GM21717 (cell line): ENCODE measurements around the gene CACNB1.

Source experiments
- ATAC-seq: cut with Tn5 transposase; IDR thresholded peaks from one replicate; pipeline ENCODE4 v1.9.1; 2021; ENCODE audit warnings: mild to moderate bottlenecking, moderate library complexity; ENCODE audit not compliant: unreplicated experiment

CACNB1 gene

GRCh38 chr17:39153599-39154051 lies 43.8 kb downstream of the CACNB1 start:
- ATAC-seq, result no peak

GRCh38 chr17:39151943-39152818 lies 45.3 kb downstream of the CACNB1 start:
- ATAC-seq, result no peak

GRCh38 chr17:39151150-39151942 lies 46.1 kb downstream of the CACNB1 start, which contains the start of gene PLXDC1:
TSS of gene PLXDC1 (minus strand) at chr17:39151637. CDS start at chr17:39151437, 200 bp downstream.
- ATAC-seq, result no peak

- ATAC-seq, result no peak
Observed at GRCh38 chr17:39150795-39151149, 46.7 kb downstream of the CACNB1 start.

GRCh38 chr17:39150104-39150634 lies 47.3 kb downstream of the CACNB1 start:
- ATAC-seq, result no peak

GRCh38 chr17:39147221-39148185 lies 50.0 kb downstream of the CACNB1 start:
- no peak for ATAC-seq

GRCh38 chr17:39146273-39146672 lies 51.2 kb downstream of the CACNB1 start:
- ATAC-seq, result no peak

- no peak for ATAC-seq
Observed at GRCh38 chr17:39145143-39145542, 52.3 kb downstream of the CACNB1 start.

- ATAC-seq, result no peak
Observed at GRCh38 chr17:39144416-39144840, 53.0 kb downstream of the CACNB1 start.

GRCh38 chr17:39143552-39144093 lies 53.8 kb downstream of the CACNB1 start:
- no peak for ATAC-seq

- no peak for ATAC-seq
Observed at GRCh38 chr17:39141915-39142664, 55.4 kb downstream of the CACNB1 start.

- no peak for ATAC-seq
Observed at GRCh38 chr17:39141294-39141693, 56.2 kb downstream of the CACNB1 start.

GRCh38 chr17:39139561-39139960 lies 57.9 kb downstream of the CACNB1 start:
- no peak for ATAC-seq

GRCh38 chr17:39139161-39139511 lies 58.3 kb downstream of the CACNB1 start:
- no peak for ATAC-seq

- no peak for ATAC-seq
Observed at GRCh38 chr17:39138431-39139160, 58.9 kb downstream of the CACNB1 start.

- no peak for ATAC-seq
Observed at GRCh38 chr17:39134878-39135277, 62.6 kb downstream of the CACNB1 start.

GRCh38 chr17:39132192-39132610 lies 65.3 kb downstream of the CACNB1 start:
- no peak for ATAC-seq

GRCh38 chr17:39131616-39132015 lies 65.9 kb downstream of the CACNB1 start:
- ATAC-seq, result no peak

GRCh38 chr17:39130205-39130604 lies 67.3 kb downstream of the CACNB1 start:
- no peak for ATAC-seq
